Measurements from ENCODE around the gene RGS19. TPM values are rescaled to one million over a fixed set of nuclear protein-coding genes. Genes with fewer than 3 reads are reported as not detected.
A peak's percentile ranks its signal among the peaks of the same experiment; 100 is the strongest.

The RGS19 gene
- total and polyA plus RNA-seq, 7 donors, result 2.0 to 5.7 (median 3.5) TPM

DNA sequence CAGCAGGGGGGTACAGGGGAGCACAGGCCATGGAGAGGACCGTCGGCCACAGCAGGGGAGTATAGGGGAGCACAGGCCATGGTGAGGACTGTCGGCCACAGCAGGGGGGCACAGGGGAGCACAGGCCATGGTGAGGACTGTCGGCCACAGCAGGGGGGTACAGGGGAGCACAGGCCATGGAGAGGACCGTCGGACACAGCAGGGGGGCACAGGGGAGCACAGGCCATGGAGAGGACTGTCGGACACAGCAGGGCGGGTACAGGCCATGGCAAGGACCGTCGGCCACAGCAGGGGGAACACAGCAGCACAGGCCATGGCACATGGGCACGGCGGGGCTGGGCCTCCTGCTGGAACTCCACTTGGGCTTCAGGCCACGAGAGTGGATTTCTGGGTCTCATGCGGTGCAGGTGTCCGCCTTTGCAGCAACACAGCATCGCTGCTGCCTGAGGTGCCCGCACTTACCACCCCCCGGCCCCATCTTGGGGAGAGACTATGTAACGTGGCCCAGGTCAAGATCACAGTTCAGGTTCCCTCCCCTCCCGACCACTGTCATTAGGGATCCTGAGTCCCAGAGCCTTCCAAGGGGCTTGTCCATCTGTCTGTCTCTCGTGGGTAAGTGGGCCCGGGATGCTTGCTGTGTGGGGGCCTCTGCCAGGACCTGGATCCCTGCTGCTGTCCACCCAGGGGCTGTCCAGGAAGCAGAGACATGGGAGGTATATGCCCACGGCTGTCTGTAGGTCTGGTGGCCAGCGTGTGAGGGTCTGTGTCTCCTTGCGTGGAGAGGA lies 25.5 kb upstream of the RGS19 start:
- intact Hi-C loops (cut with DNase I), result no loop called here
- TF ChIP-seq, protein P1, sequence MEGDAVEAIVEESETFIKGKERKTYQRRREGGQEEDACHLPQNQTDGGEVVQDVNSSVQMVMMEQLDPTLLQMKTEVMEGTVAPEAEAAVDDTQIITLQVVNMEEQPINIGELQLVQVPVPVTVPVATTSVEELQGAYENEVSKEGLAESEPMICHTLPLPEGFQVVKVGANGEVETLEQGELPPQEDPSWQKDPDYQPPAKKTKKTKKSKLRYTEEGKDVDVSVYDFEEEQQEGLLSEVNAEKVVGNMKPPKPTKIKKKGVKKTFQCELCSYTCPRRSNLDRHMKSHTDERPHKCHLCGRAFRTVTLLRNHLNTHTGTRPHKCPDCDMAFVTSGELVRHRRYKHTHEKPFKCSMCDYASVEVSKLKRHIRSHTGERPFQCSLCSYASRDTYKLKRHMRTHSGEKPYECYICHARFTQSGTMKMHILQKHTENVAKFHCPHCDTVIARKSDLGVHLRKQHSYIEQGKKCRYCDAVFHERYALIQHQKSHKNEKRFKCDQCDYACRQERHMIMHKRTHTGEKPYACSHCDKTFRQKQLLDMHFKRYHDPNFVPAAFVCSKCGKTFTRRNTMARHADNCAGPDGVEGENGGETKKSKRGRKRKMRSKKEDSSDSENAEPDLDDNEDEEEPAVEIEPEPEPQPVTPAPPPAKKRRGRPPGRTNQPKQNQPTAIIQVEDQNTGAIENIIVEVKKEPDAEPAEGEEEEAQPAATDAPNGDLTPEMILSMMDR (IDR thresholded peaks at IDR 0.05), result no peak
- WGBS, 3 donors, result 82 to 90% (median 84%) methylated on average over 22 to 25 of the region's 25 CpGs
- Histone ChIP-seq H3K27me3 (ENCODE audit: insufficient read depth in 3 of 3, low read length in 2 of 3) (peaks cover 0 to 54% (median 27%) of the 10 kb centered on the region in 3 donors), H3K9me3 (no peaks in the 10 kb centered on the region), H3K4me3 (no peak overlapping the region), H3K4me1 (peaks cover 4% of the 10 kb centered on the region), H3K27ac (no peak overlapping the region), H3K36me3 (ENCODE audit: insufficient read depth in 1 of 2, low read depth in 1 of 2) (no peaks in the 10 kb centered on the region)
- DNase-seq (peak; percentile 10 to 36), ATAC-seq (no peak)

DNA sequence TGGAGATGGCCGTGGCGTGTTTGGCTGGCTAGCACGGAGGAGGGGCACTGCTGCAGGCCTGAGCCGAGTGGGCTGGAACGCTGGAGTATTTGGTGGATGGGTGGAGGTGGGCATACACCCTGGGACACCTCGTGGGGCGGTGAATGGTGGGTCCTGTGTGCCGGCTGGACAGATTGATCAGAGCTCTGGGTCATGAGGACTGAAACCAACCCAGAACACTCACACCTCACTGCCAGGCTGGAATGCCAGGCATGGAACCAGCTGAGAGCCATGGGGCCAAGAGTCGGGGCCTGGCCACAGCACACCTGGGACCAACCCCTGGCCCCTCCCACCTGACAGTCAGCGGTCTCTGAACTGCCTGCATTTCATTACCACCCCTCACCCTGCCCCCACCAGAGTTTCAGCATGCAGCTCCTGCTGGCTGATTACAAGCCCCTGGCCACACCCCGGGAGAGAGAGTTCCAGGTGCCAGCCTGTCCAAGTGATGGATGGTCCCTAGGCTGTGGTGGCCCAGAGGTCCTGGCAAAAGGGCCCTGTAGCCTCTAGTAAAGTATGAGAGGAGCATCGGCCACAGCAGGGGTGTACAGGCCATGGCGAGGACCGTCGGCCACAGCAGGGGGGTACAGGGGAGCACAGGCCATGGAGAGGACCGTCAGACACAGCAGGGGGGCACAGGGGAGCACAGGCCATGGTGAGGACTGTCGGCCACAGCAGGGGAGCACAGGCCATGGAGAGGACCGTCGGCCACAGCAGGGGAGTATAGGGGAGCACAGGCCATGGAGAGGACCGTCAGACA lies 24.8 kb upstream of the RGS19 start:
- H3K4me3 ChIP-seq, result no peak overlapping the region
- DNase-seq (peak in 1 of 2 donors; percentile 4), ATAC-seq (no peak)
- no peak overlapping the region for H3K27ac ChIP-seq
- intact Hi-C loops (cut with DNase I), result no loop called here
- no peaks in the 10 kb centered on the region for H3K9me3 ChIP-seq
- H3K36me3 ChIP-seq (ENCODE audit: insufficient read depth in 1 of 2, low read depth in 1 of 2), result no peaks in the 10 kb centered on the region
- WGBS, 3 donors, result 65 to 67% (median 66%) methylated on average over 19 to 20 of the region's 20 CpGs
- TF ChIP-seq, protein P1 (IDR thresholded peaks at IDR 0.05), result no peak
- H3K27me3 ChIP-seq (ENCODE audit: insufficient read depth in 3 of 3, low read length in 2 of 3), result peaks cover 0 to 62% (median 25%) of the 10 kb centered on the region in 3 donors
- H3K4me1 ChIP-seq, result peaks cover 4% of the 10 kb centered on the region

DNA sequence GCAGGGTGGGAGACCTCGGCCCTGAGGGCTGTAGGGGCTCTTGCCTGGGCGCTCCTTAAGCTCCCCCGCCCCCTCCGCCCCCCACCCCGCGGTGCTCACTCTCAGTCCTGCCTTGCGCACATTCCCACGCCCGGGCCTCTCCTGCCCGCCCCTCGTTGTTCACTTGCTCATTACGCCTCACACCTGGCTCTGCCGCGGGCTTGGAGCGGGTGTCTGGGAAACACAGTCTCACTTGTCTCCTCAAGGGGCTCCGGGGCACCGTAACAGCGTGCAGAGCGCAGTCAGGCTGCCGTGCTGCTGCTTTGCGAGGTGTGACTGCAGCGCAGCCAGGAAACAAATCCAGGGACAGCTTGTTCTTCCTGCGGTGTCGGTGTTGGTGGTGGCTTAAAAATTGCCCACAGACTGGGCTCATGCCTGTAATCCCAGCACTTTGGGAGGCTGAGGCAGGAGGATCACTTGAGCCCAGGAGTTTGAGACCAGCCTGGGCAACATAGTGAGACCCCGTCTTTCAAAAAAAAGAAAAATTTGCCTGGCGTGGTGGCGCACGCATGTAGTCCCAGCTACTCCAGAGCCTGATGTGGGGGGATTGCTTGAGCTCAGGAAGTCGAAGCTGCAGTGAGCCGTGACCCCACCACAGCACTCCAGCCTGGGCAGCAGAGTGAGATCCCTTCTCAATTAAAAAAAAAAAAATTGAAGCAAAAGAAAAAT lies 23.5 kb upstream of the RGS19 start:
- intact Hi-C loops (cut with DNase I), result no loop called here
- TF ChIP-seq, protein P1 (IDR thresholded peaks at IDR 0.05), result no peak
- H3K4me1 ChIP-seq, result peaks cover 4% of the 10 kb centered on the region
- H3K36me3 ChIP-seq (ENCODE audit: insufficient read depth in 1 of 2, low read depth in 1 of 2), result no peaks in the 10 kb centered on the region
- DNase-seq (peak; percentile 13 to 33), ATAC-seq (peak in 2 of 4 donors; percentile 17 to 38)
- WGBS, 3 donors, result 19 to 21% (median 20%) methylated on average over 27 to 30 of the region's 30 CpGs
- H3K27ac ChIP-seq, result no peak overlapping the region
- peaks cover 0 to 61% (median 23%) of the 10 kb centered on the region in 3 donors for H3K27me3 ChIP-seq (ENCODE audit: insufficient read depth in 3 of 3, low read length in 2 of 3)
- no peaks in the 10 kb centered on the region for H3K9me3 ChIP-seq
- H3K4me3 ChIP-seq, result peak overlapping the region; percentile 61

DNA sequence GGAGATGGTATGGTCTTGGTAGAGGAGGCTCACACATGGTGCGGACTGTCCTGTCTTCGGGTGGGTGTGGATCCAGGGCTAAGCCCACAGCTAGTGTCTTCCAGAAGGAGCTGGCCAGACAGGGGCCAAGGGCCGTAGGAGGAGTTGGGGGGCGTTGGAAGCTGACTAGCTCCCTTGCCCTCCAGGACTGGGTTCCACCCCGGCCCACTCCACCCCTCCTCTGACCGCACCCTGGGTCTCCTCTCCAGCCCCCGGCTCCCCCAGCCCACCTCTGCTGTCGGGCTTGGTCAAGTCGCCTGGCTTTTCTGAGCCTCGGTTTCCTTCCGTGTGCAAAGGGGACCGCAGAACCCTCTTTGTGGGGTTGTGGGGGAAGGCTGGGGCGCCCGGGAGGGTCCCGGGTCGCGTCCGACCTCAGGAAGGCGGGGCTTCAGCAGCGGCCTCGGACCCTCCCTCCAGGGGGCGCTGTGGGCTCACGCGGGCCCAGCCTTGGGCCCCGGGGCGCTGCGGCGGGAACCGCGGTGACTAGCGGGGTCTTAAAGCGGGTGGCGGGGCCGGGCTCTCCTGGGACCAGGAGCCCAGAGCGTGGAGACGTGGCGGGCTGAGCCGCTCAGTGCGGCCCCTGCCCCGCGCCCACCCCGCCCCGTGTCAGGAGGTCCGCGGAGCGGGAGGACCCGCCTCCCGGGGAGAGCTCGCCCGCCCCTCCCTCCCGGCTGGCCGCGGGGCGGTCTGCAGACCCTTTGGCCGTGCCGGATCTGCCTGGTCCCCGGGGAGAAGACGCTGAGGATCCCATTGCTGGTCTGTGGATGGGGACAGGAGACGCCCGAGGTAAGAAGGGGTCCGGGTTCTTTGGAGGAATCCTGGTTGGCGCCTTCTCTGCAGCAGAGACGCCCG lies 22.7 kb upstream of the RGS19 start:
- TF ChIP-seq, protein P1 (IDR thresholded peaks at IDR 0.05), result peak; percentile 60

More for the DNA sequence above, 22.7 kb upstream of the RGS19 start:
- DNase-seq (peak; percentile 34 to 63), ATAC-seq (peak; percentile 70 to 82 (median 75))
- Histone ChIP-seq H3K9me3 (no peaks in the 10 kb centered on the region), H3K4me3 (peak overlapping the region; percentile 61), H3K27ac (no peak overlapping the region), H3K36me3 (ENCODE audit: insufficient read depth in 1 of 2, low read depth in 1 of 2) (no peaks in the 10 kb centered on the region), H3K4me1 (peaks cover 4% of the 10 kb centered on the region), H3K27me3 (ENCODE audit: insufficient read depth in 3 of 3, low read length in 2 of 3) (peaks cover 0 to 60% (median 18%) of the 10 kb centered on the region in 3 donors)
- intact Hi-C loops (cut with DNase I), result no loop called here
- WGBS, 3 donors, result 9 to 11% (median 10%) methylated on average over 39 to 64 of the region's 64 CpGs
